Measurements from ENCODE around the gene IRX3.

GRCh38 chr16:54248863-54249710 is 37.5 kb downstream of the IRX3 start:
- TF ChIP-seq REST (IDR thresholded peaks at IDR 0.05; ENCODE audit: unreplicated experiment) (no peak), NANOG (IDR thresholded peaks at IDR 0.05; ENCODE audit: borderline replicate concordance) (no peak), CTCF (conservative IDR thresholded peaks at IDR 0.05; ENCODE audit: low read depth in 2 of 2) (no peak), EZH2phosphoT487 (IDR thresholded peaks at IDR 0.05; ENCODE audit: unreplicated experiment) (no peak), EZH2 (IDR thresholded peaks at IDR 0.05; ENCODE audit: low read depth, unreplicated experiment) (no peak), ZNF114 (CRISPR knock-in tag; IDR thresholded peaks at IDR 0.05) (no peak), CREB1 (CRISPR knock-in tag; IDR thresholded peaks at IDR 0.05; ENCODE audit: low read depth) (no peak), POLR2AphosphoS5 (IDR thresholded peaks at IDR 0.05; ENCODE audit: low read depth) (no peak), JUNB (IDR thresholded peaks at IDR 0.05; ENCODE audit: unreplicated experiment) (no peak), STAT1 (IDR thresholded peaks at IDR 0.05; ENCODE audit: unreplicated experiment) (no peak), ETS1 (IDR thresholded peaks at IDR 0.05) (no peak)

Data from GM23338 (cell line).